Lung (tissue), 12 donors: ENCODE measurements around the gene PRDM1. TPM values are rescaled to one million over a fixed set of nuclear protein-coding genes. Genes with fewer than 3 reads are reported as not detected.

Experiments used
- ATAC-seq: fragments of 200-7000 bp; cut with Tn5 transposase; one replicate; pipeline ENCODE4 v1.9.1; 2020; ENCODE audit warnings: moderate number of reproducible peaks; ENCODE audit not compliant: insufficient read depth, low FRiP score
- DNase-seq, 3 donors: peaks; one replicate each; pipeline ENCODE4 v3.0.0-alpha.2; 2013 to 2017
- H3K27ac ChIP-seq, 2 donors: one replicate each; pipeline ENCODE4 v1.5.1; 2013; ENCODE audit warnings: mild to moderate bottlenecking in 2 of 2, moderate library complexity in 2 of 2, control low read depth in 1 of 2, inconsistent platforms in 1 of 2, low read depth in 1 of 2, low read length in 1 of 2
- H3K27me3 ChIP-seq, 3 donors: one replicate each; pipeline ENCODE4 v1.5.1; 2013; ENCODE audit warnings: low read length in 2 of 3; ENCODE audit not compliant: control insufficient read depth in 3 of 3, insufficient read depth in 3 of 3
- H3K36me3 ChIP-seq, 4 donors: one replicate each; pipeline ENCODE4 v1.5.1; 2013; ENCODE audit warnings: low read length in 4 of 4, mild to moderate bottlenecking in 1 of 4, moderate library complexity in 1 of 4; ENCODE audit not compliant: control insufficient read depth in 4 of 4, insufficient read depth in 4 of 4
- H3K4me1 ChIP-seq, 5 donors: one replicate each; pipeline ENCODE4 v1.5.1; 2013; ENCODE audit warnings: low read length in 5 of 5, mild to moderate bottlenecking in 2 of 5, moderate library complexity in 1 of 5; ENCODE audit not compliant: control insufficient read depth in 5 of 5, insufficient read depth in 5 of 5
- H3K4me3 ChIP-seq: one replicate; pipeline ENCODE4 v1.5.1; 2013; ENCODE audit warnings: mild to moderate bottlenecking, control low read depth, moderate library complexity
- H3K9ac ChIP-seq, 2 donors: one replicate each; pipeline ENCODE4 v1.5.1; 2013; ENCODE audit warnings: low read length in 2 of 2, control low read depth in 1 of 2; ENCODE audit not compliant: insufficient read depth in 1 of 2
- H3K9me3 ChIP-seq, 4 donors: one replicate each; pipeline ENCODE4 v1.5.1; 2013; ENCODE audit warnings: low read length in 3 of 4, mild to moderate bottlenecking in 1 of 4, moderate library complexity in 1 of 4; ENCODE audit not compliant: control insufficient read depth in 4 of 4, insufficient read depth in 3 of 4
- CTCF ChIP-seq: IDR thresholded peaks from 2 replicates; pipeline ENCODE4 v1.5.1; 2012; ENCODE audit warnings: mild to moderate bottlenecking; ENCODE audit errors: control extremely low read depth, extremely low read depth
- WGBS, 2 donors: extraction: QIAGEN DNeasy Blood & Tissue Kit; methylation state at CpG; one replicate each; pipeline ENCODE4 v1.1.7; 2013; 5-methylcytosine and 5-hydroxymethylcytosine counted together
- polyA plus RNA-seq, 2 donors: library from polyadenylated mRNA; stranded (reverse); fragments of 200-250 nt; gene quantifications; one replicate each; pipeline ENCODE4 v1.2.1, GENCODE V29; 2013
- total RNA-seq, 2 donors: library from RNA; depleted of rRNA in 1 of 2; stranded (reverse); fragments of >200 nt in 1 of 2; gene quantifications; one replicate each; pipeline ENCODE4 v1.2.1, GENCODE V29; 2014 to 2021
- donor health status: control.
- donor health status: control.
- donor health status: Bipolar disorder and iron deficiency.
- donor health status: healthy.
- donor health status: DM: yes; HTN: yes; CAD: no.

Gene PRDM1
- total and polyA plus RNA-seq, 4 donors = 2.3 to 12.4 (median 8.8) TPM

- Histone ChIP-seq H3K4me1 (peaks cover 0 to 9% (median 0%) of the 10 kb centered on the region in 5 donors), H3K9me3 (no peaks in the 10 kb centered on the region), H3K9ac (no peak overlapping the region), H3K4me3 (no peak overlapping the region), H3K27me3 (peaks cover 0 to 36% (median 25%) of the 10 kb centered on the region in 3 donors), H3K36me3 (peaks cover 0 to 18% (median 0%) of the 10 kb centered on the region in 4 donors), H3K27ac (no peak overlapping the region)
- ATAC-seq = no peak
- no peak for TF ChIP-seq CTCF
- WGBS, 2 donors = 96 to 99% methylated on average over 21 of the region's 21 CpGs
- DNase-seq = no peak
Observed at GRCh38 chr6:106104941-106105340, 18.8 kb downstream of the PRDM1 start.

GRCh38 chr6:106105493-106105892, 19.4 kb downstream of the PRDM1 start:
- Histone ChIP-seq H3K27ac (no peak overlapping the region), H3K27me3 (peaks cover 0 to 31% (median 20%) of the 10 kb centered on the region in 3 donors), H3K4me1 (peaks cover 0 to 11% (median 0%) of the 10 kb centered on the region in 5 donors), H3K9me3 (no peaks in the 10 kb centered on the region), H3K9ac (no peak overlapping the region), H3K4me3 (no peak overlapping the region), H3K36me3 (peaks cover 0 to 18% (median 0%) of the 10 kb centered on the region in 4 donors)
- WGBS, 2 donors = 96% methylated on average over 22 of the region's 22 CpGs
- no peak for TF ChIP-seq CTCF
- no peak for ATAC-seq
- no peak for DNase-seq

- peaks cover 0 to 17% (median 0%) of the 10 kb centered on the region in 4 donors for H3K36me3 ChIP-seq
- WGBS, 2 donors = 91 to 96% methylated on average over 12 of the region's 12 CpGs
- H3K9me3 ChIP-seq = no peaks in the 10 kb centered on the region
- H3K27ac ChIP-seq = no peak overlapping the region
- no peak overlapping the region for H3K4me3 ChIP-seq
- no peak for TF ChIP-seq CTCF
- ATAC-seq = no peak
- H3K27me3 ChIP-seq = peaks cover 0 to 22% (median 13%) of the 10 kb centered on the region in 3 donors
- H3K4me1 ChIP-seq = peaks cover 0 to 11% (median 0%) of the 10 kb centered on the region in 5 donors
- no peak for DNase-seq
- no peak overlapping the region for H3K9ac ChIP-seq
Observed at GRCh38 chr6:106106276-106107042, 20.3 kb downstream of the PRDM1 start.
